ENCODE data around the gene DLGAP1. TPM values are rescaled to one million over a fixed set of nuclear protein-coding genes. Genes with fewer than 3 reads are reported as not detected.
"Not testable (repeated sequence)": the region's sequence is repeated elsewhere in the genome, so short reads cannot be mapped to it uniquely, and the experiment has no call there.

DLGAP1 gene
- total and polyA plus RNA-seq, 9 donors = 2.0 to 42.7 (median 3.8) TPM

GRCh38 chr18:3607309-3608098 lies 847.6 kb downstream of the DLGAP1 start:
- DNase-seq = no peak
- Histone ChIP-seq H3K4me1 (ENCODE audit: insufficient read depth) (peaks cover 1% of the 10 kb centered on the region), H3K36me3 (no peaks in the 10 kb centered on the region), H3K27me3 (no peaks in the 10 kb centered on the region), H3K9me3 (no peaks in the 10 kb centered on the region), H3K27ac (peak overlapping the region in 1 of 2 donors; percentile 80), H3K4me3 (no peak overlapping the region)
- 49 to 56% (median 54%) methylated on average over 8 of the region's 8 CpGs for WGBS, 3 donors
- TF ChIP-seq CTCF (IDR thresholded peaks at IDR 0.05) = no peak
- no peak for TF ChIP-seq EP300 (IDR thresholded peaks at IDR 0.05)
- TF ChIP-seq POLR2A (IDR thresholded peaks at IDR 0.05) = no peak
- intact Hi-C loops (cut with DNase I) = no loop called here

DNA sequence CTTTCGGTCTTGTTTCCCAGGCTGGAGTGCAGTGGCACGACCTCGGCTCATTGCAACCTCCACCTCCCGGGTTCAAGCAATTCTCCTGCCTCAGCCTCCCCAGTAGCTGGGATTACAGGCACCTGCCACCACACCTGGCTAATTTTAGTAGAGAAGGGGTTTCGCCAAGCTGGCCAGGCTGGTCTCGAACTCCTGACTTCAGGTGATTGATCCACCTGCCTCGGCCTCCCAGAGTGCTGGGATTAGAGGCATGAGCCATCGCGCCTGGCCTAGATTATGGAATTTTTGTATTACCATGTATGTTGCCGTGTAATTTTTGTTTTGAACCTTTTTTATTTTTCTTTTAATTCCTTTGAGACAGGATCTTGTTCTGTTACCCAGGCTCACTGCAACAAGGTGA lies 848.2 kb downstream of the DLGAP1 start:
- H3K36me3 ChIP-seq; H3K4me1 ChIP-seq (ENCODE audit: insufficient read depth); intact Hi-C loops (cut with DNase I); H3K4me3 ChIP-seq; H3K9me3 ChIP-seq; H3K27me3 ChIP-seq; DNase-seq: not testable (repeated sequence)
- WGBS, 3 donors = 85 to 87% (median 86%) methylated on average over 10 of the region's 10 CpGs
- peak overlapping the region in 1 of 2 donors; percentile 80 for H3K27ac ChIP-seq

DNA sequence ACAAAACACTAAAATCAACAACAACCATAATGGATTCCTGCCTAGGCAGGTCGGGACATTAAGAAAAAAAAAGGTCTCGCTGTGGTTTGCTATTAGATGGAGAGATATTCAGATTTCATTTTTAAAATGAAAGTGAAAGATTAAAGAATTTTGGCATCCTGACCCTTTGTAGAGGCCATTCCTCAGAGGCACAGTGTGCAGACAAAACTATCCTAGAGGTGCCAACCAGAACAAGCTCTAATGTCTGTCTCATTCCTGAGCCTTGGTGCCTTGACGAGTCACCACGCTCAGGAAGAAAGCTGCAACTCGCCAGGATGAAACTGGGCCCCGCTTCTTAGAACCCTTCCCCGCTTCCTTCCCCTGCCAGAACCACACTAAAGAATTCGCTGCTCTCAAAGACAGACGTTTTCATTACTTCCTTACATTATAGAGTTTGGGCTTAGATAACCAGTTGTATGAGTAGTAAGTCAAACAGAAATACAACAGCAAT lies 849.1 kb downstream of the DLGAP1 start:
- no peak for DNase-seq
- Histone ChIP-seq H3K27me3 (no peaks in the 10 kb centered on the region), H3K9me3 (no peaks in the 10 kb centered on the region), H3K27ac (peak overlapping the region in 1 of 2 donors; percentile 80), H3K4me3 (peak overlapping the region; percentile 8), H3K4me1 (ENCODE audit: insufficient read depth) (peaks cover 1% of the 10 kb centered on the region), H3K36me3 (no peaks in the 10 kb centered on the region)
- intact Hi-C loops (cut with DNase I) = no loop called here
- TF ChIP-seq CTCF (IDR thresholded peaks at IDR 0.05) (no peak), POLR2A (IDR thresholded peaks at IDR 0.05) (no peak), EP300 (IDR thresholded peaks at IDR 0.05) (no peak)
- WGBS, 3 donors = 9 to 14% (median 14%) methylated on average over 9 of the region's 9 CpGs

- H3K9me3 ChIP-seq = no peaks in the 10 kb centered on the region
- no peak for DNase-seq
- peak overlapping the region; percentile 8 for H3K4me3 ChIP-seq
- no peaks in the 10 kb centered on the region for H3K27me3 ChIP-seq
- peak overlapping the region in 1 of 2 donors; percentile 80 for H3K27ac ChIP-seq
- TF ChIP-seq EP300 (IDR thresholded peaks at IDR 0.05) (no peak), CTCF (IDR thresholded peaks at IDR 0.05) (no peak), POLR2A (IDR thresholded peaks at IDR 0.05) (no peak)
- intact Hi-C loops (cut with DNase I) = no loop called here
- H3K36me3 ChIP-seq = no peaks in the 10 kb centered on the region
- 1 to 5% (median 2%) methylated on average over 5 of the region's 5 CpGs for WGBS, 3 donors
- peaks cover 1% of the 10 kb centered on the region for H3K4me1 ChIP-seq (ENCODE audit: insufficient read depth)
These were observed 849.6 kb downstream of the DLGAP1 start for GRCh38 chr18:3605486-3605952.
